WTC11 (cell line): Measurements from ENCODE around the gene PCBP3. TPM values are rescaled to one million over a fixed set of nuclear protein-coding genes. Genes with fewer than 3 reads are reported as not detected.

Experiments used
- ATAC-seq: fragments of 200-7000 bp; cut with Tn5 transposase; 2 replicates; pipeline ENCODE4 v1.10.0; 2021; ENCODE audit warnings: mild to moderate bottlenecking, moderate library complexity
- CTCF ChIA-PET: fragments of 300-600 bp; sonication (Branson Sonifier 250); formaldehyde crosslinking; loops from one replicate; lab custom pipeline; 2021; ENCODE audit warnings: antibody characterized with exemption; lab: Charles Lee
- POLR2A ChIA-PET: fragments of 350-600 bp; sonication (Branson Sonifier 250); formaldehyde crosslinking; loops from one replicate; lab custom pipeline; 2021; ENCODE audit warnings: antibody characterized with exemption; lab: Charles Lee
- DNase-seq: peaks from one replicate; pipeline ENCODE4 v3.0.0; 2021; ENCODE audit warnings: low spot score
- H3K27ac Mint-ChIP-seq: 2 replicates; pipeline ENCODE4 v1.8.0; 2021; ENCODE audit warnings: mixed read lengths
- H3K27me3 Mint-ChIP-seq: 2 replicates; pipeline ENCODE4 v1.8.0; 2021; ENCODE audit warnings: low read depth, mild to moderate bottlenecking, moderate library complexity, mixed read lengths
- H3K36me3 Mint-ChIP-seq: 2 replicates; pipeline ENCODE4 v1.8.0; 2021; ENCODE audit warnings: mixed read lengths
- H3K4me1 Mint-ChIP-seq: 2 replicates; pipeline ENCODE4 v1.8.0; 2022; ENCODE audit warnings: mixed read lengths
- H3K4me3 Mint-ChIP-seq: 2 replicates; pipeline ENCODE4 v1.8.0; 2021; ENCODE audit warnings: mild to moderate bottlenecking, moderate library complexity, mixed read lengths
- H3K9me3 Mint-ChIP-seq: 2 replicates; pipeline ENCODE4 v1.8.0; 2021; ENCODE audit warnings: mixed read lengths
- ATF3 ChIP-seq: sonication (generic); formaldehyde crosslinking; conservative IDR thresholded peaks from 2 replicates; pipeline ENCODE4 v1.8.1; 2022; ENCODE audit warnings: mild to moderate bottlenecking, missing genetic modification reagents
- CDX4 ChIP-seq: fragments of 250-450 bp; sonication (Bioruptor Pico); IDR thresholded peaks from 2 replicates; pipeline ENCODE4 v1.9.0; 2021; ENCODE audit warnings: moderate library complexity, mild to moderate bottlenecking, inconsistent platforms, borderline replicate concordance
- CREM ChIP-seq: sonication (generic); formaldehyde crosslinking; IDR thresholded peaks from 2 replicates; pipeline ENCODE4 v1.8.1; 2022; ENCODE audit warnings: mild to moderate bottlenecking, missing genetic modification reagents, moderate library complexity
- E2F5 ChIP-seq: sonication (generic); formaldehyde crosslinking; IDR thresholded peaks from 2 replicates; pipeline ENCODE4 v1.8.1; 2022; ENCODE audit warnings: mild to moderate bottlenecking, moderate library complexity, missing genetic modification reagents
- GTF2I ChIP-seq: fragments of 250-450 bp; sonication (Bioruptor Pico); conservative IDR thresholded peaks from 2 replicates; pipeline ENCODE4 v1.4.0; 2021; ENCODE audit warnings: mild to moderate bottlenecking
- JAZF1 ChIP-seq: fragments of 250-450 bp; sonication (Bioruptor Pico); IDR thresholded peaks from 2 replicates; pipeline ENCODE4 v1.9.0; 2021; ENCODE audit warnings: moderate library complexity, mild to moderate bottlenecking, inconsistent platforms
- MLX ChIP-seq: sonication (generic); formaldehyde crosslinking; IDR thresholded peaks from 2 replicates; pipeline ENCODE4 v1.8.1; 2023; ENCODE audit warnings: mild to moderate bottlenecking, missing genetic modification reagents, moderate library complexity
- NR1H2 ChIP-seq: sonication (generic); formaldehyde crosslinking; IDR thresholded peaks from 2 replicates; pipeline ENCODE4 v1.9.0; 2021; ENCODE audit warnings: mild to moderate bottlenecking, moderate library complexity, missing genetic modification reagents
- NR2C2 ChIP-seq: sonication (generic); formaldehyde crosslinking; IDR thresholded peaks from 2 replicates; pipeline ENCODE4 v1.8.0; 2022; ENCODE audit warnings: mild to moderate bottlenecking, missing genetic modification reagents
- PREB ChIP-seq: sonication (generic); formaldehyde crosslinking; IDR thresholded peaks from 2 replicates; pipeline ENCODE4 v1.8.1; 2022; ENCODE audit warnings: mild to moderate bottlenecking, missing genetic modification reagents, moderate library complexity, borderline replicate concordance
- SMAD3 ChIP-seq: sonication (generic); formaldehyde crosslinking; IDR thresholded peaks from 2 replicates; pipeline ENCODE4 v1.8.0; 2022; ENCODE audit warnings: missing genetic modification reagents, mild to moderate bottlenecking, borderline replicate concordance
- TCF7 ChIP-seq: sonication (generic); formaldehyde crosslinking; IDR thresholded peaks from 2 replicates; pipeline ENCODE4 v1.8.0; 2022; ENCODE audit warnings: mild to moderate bottlenecking, low read depth, missing genetic modification reagents, moderate library complexity
- TP53 ChIP-seq: sonication (generic); formaldehyde crosslinking; IDR thresholded peaks from 2 replicates; pipeline ENCODE4 v1.8.1; 2023; ENCODE audit warnings: mild to moderate bottlenecking, missing genetic modification reagents
- ZNF425 ChIP-seq: fragments of 250-450 bp; sonication (Bioruptor Pico); conservative IDR thresholded peaks from 2 replicates; pipeline ENCODE4 v1.9.0; 2021; ENCODE audit warnings: mild to moderate bottlenecking
- ZNF512 ChIP-seq: sonication (generic); formaldehyde crosslinking; IDR thresholded peaks from 2 replicates; pipeline ENCODE4 v1.8.1; 2022; ENCODE audit warnings: missing genetic modification reagents, borderline replicate concordance
- total RNA-seq: library from RNA; stranded (reverse); gene quantifications from 3 replicates; pipeline ENCODE4 v1.2.3, GENCODE V29; 2021

PCBP3 gene
- total RNA-seq, 1 experiment from 2014 or later: 8.5 TPM

- no peaks in the 10 kb centered on the region for H3K27me3 Mint-ChIP-seq
- H3K36me3 Mint-ChIP-seq: 0 out of 2 replicates have a peak, but pooled peaks cover 2% of the 10 kb centered on the region
- ATAC-seq: no peak
- TF ChIP-seq ATF3 (CRISPR knock-in tag) (no peak), ZNF425 (CRISPR knock-in tag) (no peak)
- TF ChIP-seq, all 79 proteins: peak for 0
- no peak overlapping the region for H3K4me3 Mint-ChIP-seq
- DNase-seq: no peak
- H3K9me3 Mint-ChIP-seq: 0 out of 2 replicates have a peak, but pooled peaks cover 2% of the 10 kb centered on the region
- CTCF ChIA-PET: no interaction called here
- H3K4me1 Mint-ChIP-seq: no peaks in the 10 kb centered on the region
- POLR2A ChIA-PET: no interaction called here
- no peak overlapping the region; the same call in 1 of the 2 replicates for H3K27ac Mint-ChIP-seq
Observed at GRCh38 chr21:45735259-45736000, 91.9 kb downstream of the PCBP3 start.

- POLR2A ChIA-PET: no interaction called here
- Mint-ChIP-seq H3K9me3 (0 out of 2 replicates have a peak, but pooled peaks cover 2% of the 10 kb centered on the region), H3K4me3 (no peak overlapping the region), H3K27ac (no peak overlapping the region), H3K36me3 (0 out of 2 replicates have a peak, but pooled peaks cover 2% of the 10 kb centered on the region), H3K27me3 (no peaks in the 10 kb centered on the region), H3K4me1 (no peaks in the 10 kb centered on the region)
- CTCF ChIA-PET: no interaction called here
- TF ChIP-seq MLX (CRISPR knock-in tag) (no peak), JAZF1 (no peak), CREM (no peak), TP53 (no peak), TCF7 (CRISPR knock-in tag) (no peak), NR2C2 (CRISPR knock-in tag) (no peak), GTF2I (CRISPR knock-in tag) (no peak), E2F5 (CRISPR knock-in tag) (no peak)
- DNase-seq (no peak), ATAC-seq (no peak)
Observed at GRCh38 chr21:45736042-45736689, 92.6 kb downstream of the PCBP3 start.

- Mint-ChIP-seq H3K4me1 (no peaks in the 10 kb centered on the region), H3K27ac (peak overlapping the region; percentile 58; the same call in 1 of the 2 replicates), H3K9me3 (0 out of 2 replicates have a peak, but pooled peaks cover 2% of the 10 kb centered on the region), H3K36me3 (0 out of 2 replicates have a peak, but pooled peaks cover 2% of the 10 kb centered on the region), H3K27me3 (no peaks in the 10 kb centered on the region), H3K4me3 (no peak overlapping the region)
- DNase-seq (no peak), ATAC-seq (no peak)
- ChIA-PET CTCF (no interaction called here), POLR2A (no interaction called here)
- TF ChIP-seq SMAD3 (CRISPR knock-in tag) (no peak), PREB (no peak), CDX4 (CRISPR knock-in tag) (no peak), ZNF512 (CRISPR knock-in tag) (no peak), NR1H2 (no peak), TCF7 (CRISPR knock-in tag) (no peak)
Observed at GRCh38 chr21:45736690-45737484, 93.4 kb downstream of the PCBP3 start.
